H1 (cell line): ENCODE results near the gene NR4A3. TPM values are rescaled to one million over a fixed set of nuclear protein-coding genes. Genes with fewer than 3 reads are reported as not detected.

ENCODE experiments used
- CTCF ChIA-PET: fragments of 300-600 bp; sonication (Branson Sonifier 250); formaldehyde crosslinking; loops from one replicate; lab custom pipeline; 2021; ENCODE audit not compliant: partially characterized antibody; lab: Charles Lee
- POLR2A ChIA-PET: fragments of 300-600 bp; sonication (Branson Sonifier 250); formaldehyde crosslinking; loops from one replicate; lab custom pipeline; 2021; ENCODE audit warnings: inconsistent platforms; ENCODE audit not compliant: partially characterized antibody; lab: Charles Lee
- DNase-seq, 2 experiments: peaks; one replicate each; pipeline versions ENCODE4 v3.0.0 to v3.0.0-alpha.2; 2010 to 2022; ENCODE audit warnings: low spot score in 2 of 2, low read depth in 1 of 2, mixed read lengths in 1 of 2
- FAIRE-seq: peaks from 2 replicates; lab custom pipeline; 2011; peaks lifted over from hg19 to GRCh38; lab: Jason Lieb, UNC
- H2AFZ ChIP-seq: 2 replicates; pipeline ENCODE4 v1.8.1; 2012; ENCODE audit warnings: low read length, inconsistent platforms
- H2AK5ac ChIP-seq: 2 replicates; pipeline ENCODE4 v1.6.1; 2013; ENCODE audit warnings: low read depth, low read length
- H2BK120ac ChIP-seq: replicated peaks from 2 replicates; pipeline ENCODE3; 2013; ENCODE audit warnings: low read depth, low read length, inconsistent platforms
- H2BK12ac ChIP-seq: 2 replicates; pipeline ENCODE4 v1.6.1; 2013; ENCODE audit warnings: low read depth, low read length
- H2BK15ac ChIP-seq: 2 replicates; pipeline ENCODE4 v1.6.1; 2013; ENCODE audit warnings: low read length
- H2BK20ac ChIP-seq: 2 replicates; pipeline ENCODE4 v1.6.1; 2013; ENCODE audit warnings: low read length
- H2BK5ac ChIP-seq: 2 replicates; pipeline ENCODE4 v1.6.1; 2013; ENCODE audit warnings: low read depth, low read length
- H3K14ac ChIP-seq: 2 replicates; pipeline ENCODE4 v1.6.1; 2013; ENCODE audit warnings: inconsistent platforms; ENCODE audit not compliant: insufficient read length
- H3K18ac ChIP-seq: 2 replicates; pipeline ENCODE4 v1.6.1; 2013; ENCODE audit warnings: low read length; ENCODE audit errors: extremely low read depth
- H3K23ac ChIP-seq: 2 replicates; pipeline ENCODE4 v1.6.1; 2013; ENCODE audit warnings: inconsistent platforms; ENCODE audit not compliant: insufficient read length
- H3K23me2 ChIP-seq: 2 replicates; pipeline ENCODE4 v1.6.1; 2013; ENCODE audit warnings: low read depth, low read length
- H3K27ac ChIP-seq: 2 replicates; pipeline ENCODE4 v1.6.1; 2011; ENCODE audit warnings: low read depth, low read length, inconsistent platforms
- H3K27me3 ChIP-seq, 4 experiments: replicated peaks in 1 of 4; 1 replicate in 1 of 4; 2 replicates in 3 of 4; pipeline versions ENCODE4 v1.6.1 to v1.8.1; 2011 to 2013; ENCODE audit warnings: low read length in 3 of 4, mild to moderate bottlenecking in 3 of 4, inconsistent platforms in 2 of 4, mixed read lengths in 2 of 4, moderate library complexity in 1 of 4; ENCODE audit not compliant: control insufficient read depth in 3 of 4, insufficient read depth in 3 of 4; ENCODE audit errors: extremely low read depth in 1 of 4
- H3K36me3 ChIP-seq, 4 experiments: 2 replicates each; pipeline versions ENCODE4 v1.6.1 to v1.8.1; 2011 to 2013; ENCODE audit warnings: mild to moderate bottlenecking in 4 of 4, low read length in 3 of 4, moderate library complexity in 2 of 4, control low read depth in 1 of 4, inconsistent platforms in 1 of 4; ENCODE audit not compliant: insufficient read depth in 4 of 4, control insufficient read depth in 2 of 4
- H3K4ac ChIP-seq: replicated peaks from 2 replicates; pipeline ENCODE3; 2013; ENCODE audit warnings: low read length, low read depth, mixed read lengths, inconsistent platforms; ENCODE audit not compliant: insufficient read length
- H3K4me1 ChIP-seq, 4 experiments: replicated peaks in 1 of 4; 1 replicate in 1 of 4; 2 replicates in 3 of 4; pipeline versions ENCODE4 v1.6.1 to v1.8.1; 2011 to 2013; ENCODE audit warnings: low read length in 3 of 4, inconsistent platforms in 2 of 4, mixed read lengths in 1 of 4; ENCODE audit not compliant: insufficient read depth in 4 of 4, control insufficient read depth in 3 of 4
- H3K4me2 ChIP-seq, 2 experiments: 2 replicates each; pipeline versions ENCODE4 v1.6.1 to v1.8.1; 2011 to 2013; ENCODE audit warnings: low read depth in 2 of 2, low read length in 2 of 2, control low read depth in 1 of 2, inconsistent platforms in 1 of 2, mild to moderate bottlenecking in 1 of 2; ENCODE audit not compliant: insufficient read depth in 1 of 2
- H3K4me3 ChIP-seq, 4 experiments: fragments of 200-600, 300-600 bp in 1 of 4; sonication (generic), shearing (Covaris generic), sonication (Bioruptor Twin) in 1 of 4; 2 replicates each; pipeline versions ENCODE4 v1.5.1 to v1.8.1; 2011 to 2016; ENCODE audit warnings: low read length in 4 of 4, low read depth in 3 of 4, control low read depth in 2 of 4, inconsistent platforms in 2 of 4, mild to moderate bottlenecking in 2 of 4, mixed read lengths in 1 of 4, moderate library complexity in 1 of 4; ENCODE audit not compliant: insufficient read depth in 2 of 4; ENCODE audit errors: extremely low read depth in 1 of 4
- H3K56ac ChIP-seq: replicated peaks from 2 replicates; pipeline ENCODE3; 2013; ENCODE audit warnings: low read depth, mild to moderate bottlenecking, mixed read lengths, low read length, inconsistent platforms; ENCODE audit not compliant: insufficient read length
- H3K79me1 ChIP-seq: 2 replicates; pipeline ENCODE4 v1.6.1; 2013; ENCODE audit warnings: low read depth, low read length, control low read depth
- H3K79me2 ChIP-seq, 2 experiments: 2 replicates each; pipeline versions ENCODE4 v1.6.1 to v1.8.1; 2012 to 2013; ENCODE audit warnings: low read length in 2 of 2, mild to moderate bottlenecking in 2 of 2, inconsistent platforms in 1 of 2; ENCODE audit not compliant: insufficient read depth in 2 of 2, control insufficient read depth in 1 of 2
- H3K9ac ChIP-seq, 4 experiments: replicated peaks in 1 of 4; 1 replicate in 1 of 4; 2 replicates in 3 of 4; pipeline versions ENCODE4 v1.6.1 to v1.8.1; 2011 to 2013; ENCODE audit warnings: low read depth in 3 of 4, low read length in 3 of 4, control low read depth in 2 of 4, mild to moderate bottlenecking in 2 of 4, moderate library complexity in 2 of 4, inconsistent platforms in 1 of 4; ENCODE audit errors: extremely low read depth in 1 of 4
- H3K9me3 ChIP-seq, 2 experiments: 2 replicates each; pipeline versions ENCODE4 v1.6.1 to v1.8.1; 2012 to 2013; ENCODE audit warnings: mild to moderate bottlenecking in 2 of 2, moderate library complexity in 2 of 2, control low read depth in 1 of 2, inconsistent platforms in 1 of 2, low read depth in 1 of 2, low read length in 1 of 2, mixed read lengths in 1 of 2; ENCODE audit not compliant: insufficient read depth in 2 of 2
- H4K20me1 ChIP-seq, 2 experiments: replicated peaks in 1 of 2; 2 replicates each; pipeline versions ENCODE3 to v1.8.1; 2011 to 2013; ENCODE audit warnings: inconsistent platforms in 2 of 2, low read length in 2 of 2, mild to moderate bottlenecking in 1 of 2; ENCODE audit not compliant: insufficient read depth in 2 of 2, control insufficient read depth in 1 of 2
- H4K5ac ChIP-seq: 2 replicates; pipeline ENCODE4 v1.6.1; 2013; ENCODE audit warnings: low read length, low read depth, mixed read lengths, inconsistent platforms; ENCODE audit not compliant: insufficient read length
- H4K8ac ChIP-seq: 2 replicates; pipeline ENCODE4 v1.8.0; 2013; ENCODE audit warnings: mild to moderate bottlenecking, moderate library complexity, low read length, inconsistent platforms; ENCODE audit not compliant: insufficient read depth; ENCODE audit errors: extremely low read depth
- H4K91ac ChIP-seq: replicated peaks from 2 replicates; pipeline ENCODE3; 2013; ENCODE audit warnings: low read length, mixed read lengths, inconsistent platforms; ENCODE audit not compliant: insufficient read length
- ASH2L ChIP-seq: fragments of 200-600, 300-600 bp; sonication (generic); IDR thresholded peaks from one replicate; pipeline ENCODE4 v1.7.1; 2017; ENCODE audit warnings: low read length
- CBX5 ChIP-seq: fragments of 300-800, 300-1000 bp; sonication (generic); IDR thresholded peaks from 2 replicates; pipeline ENCODE4 v1.7.1; 2016; ENCODE audit warnings: antibody characterized with exemption, low read length, low read depth
- CBX8 ChIP-seq: fragments of 300-800, 300-1000 bp; sonication (generic); IDR thresholded peaks from 2 replicates; pipeline ENCODE4 v1.7.1; 2016; ENCODE audit warnings: low read depth, low read length, borderline replicate concordance
- CREB1 ChIP-seq: IDR thresholded peaks from 2 replicates; pipeline ENCODE4 v1.6.1; 2012; ENCODE audit warnings: inconsistent platforms
- EGR1 ChIP-seq: IDR thresholded peaks from 2 replicates; pipeline ENCODE4 v1.6.1; 2011; ENCODE audit warnings: low read depth, low read length, borderline replicate concordance
- EZH2 ChIP-seq: fragments of 200-600 bp; sonication (generic); IDR thresholded peaks from 2 replicates; pipeline ENCODE4 v1.7.1; 2012; ENCODE audit warnings: low read depth, mild to moderate bottlenecking, moderate library complexity, low read length, inconsistent platforms; ENCODE audit not compliant: severe bottlenecking
- JUN ChIP-seq: IDR thresholded peaks from 2 replicates; pipeline ENCODE4 v1.6.1; 2011; ENCODE audit warnings: low read depth, mild to moderate bottlenecking, improper control_type of control experiment, low read length
- KDM5A ChIP-seq: fragments of 200-600 bp; IDR thresholded peaks from 2 replicates; pipeline ENCODE4 v1.7.1; 2012; ENCODE audit warnings: mild to moderate bottlenecking, low read length, inconsistent platforms, mixed read lengths
- MAX ChIP-seq: IDR thresholded peaks from 2 replicates; pipeline ENCODE4 v1.6.1; 2012; ENCODE audit warnings: inconsistent platforms
- SP1 ChIP-seq: IDR thresholded peaks from 2 replicates; pipeline ENCODE4 v1.6.1; 2011; ENCODE audit warnings: low read depth, low read length
- TAF1 ChIP-seq: IDR thresholded peaks from 2 replicates; pipeline ENCODE4 v1.6.1; 2011; ENCODE audit warnings: mild to moderate bottlenecking, low read depth, low read length
- TAF7 ChIP-seq: optimal IDR thresholded peaks from 2 replicates; pipeline ENCODE3; 2011; ENCODE audit warnings: low read depth, mild to moderate bottlenecking, inconsistent platforms, low read length, moderate library complexity, borderline replicate concordance
- WGBS, 2 experiments: shearing (Covaris generic) in 1 of 2; methylation state at CpG; one replicate each; pipeline versions ENCODE4 v1.1.6 to v1.1.7; 2013 to 2015; ENCODE audit warnings: low lambda C conversion rate in 2 of 2, mixed read lengths in 2 of 2, inconsistent platforms in 1 of 2, low coverage in 1 of 2, missing lambda C conversion rate in 1 of 2; ENCODE audit not compliant: insufficient replicate concordance in 2 of 2, insufficient coverage in 1 of 2, insufficient read length in 1 of 2; ENCODE audit errors: extremely low coverage in 1 of 2, missing lambda C conversion rate in 1 of 2; 5-methylcytosine and 5-hydroxymethylcytosine counted together
- polyA plus RNA-seq, 7 experiments: library from polyadenylated mRNA; depleted of rRNA in 3 of 7; stranded (reverse) in 5 of 7; unstranded in 2 of 7; fragments of >200 nt in 5 of 7; fragments of 200-250 nt in 2 of 7; gene quantifications; 1 replicate in 5 of 7; 2 replicates in 1 of 7; 4 replicates in 1 of 7; pipeline versions ENCODE4 v1.2.1 to v1.2.3, GENCODE V29; 2011 to 2013; ENCODE audit warnings: missing spikeins in 2 of 7, mixed read lengths in 2 of 7
- total RNA-seq: library from RNA; stranded (reverse); fragmentation: NEBNext Ultra II Directional; extraction: Animal tissue kit (Norgen Biotek cat#: 25700); gene quantifications from 2 replicates; pipeline ENCODE4 v1.2.1, GENCODE V29; 2021
- TF ChIP-seq, protein P1 (sequence below): IDR thresholded peaks from 2 replicates; pipeline ENCODE4 v1.6.1; 2011; ENCODE audit warnings: low read depth, mild to moderate bottlenecking, low read length; ENCODE audit not compliant: insufficient read depth

Gene NR4A3
- total and polyA plus RNA-seq, 2 of the 8 experiments (the other 6 are each of a cell fraction or from before 2014, with no cell fraction given), result 0.05 to 0.30 TPM

DNA sequence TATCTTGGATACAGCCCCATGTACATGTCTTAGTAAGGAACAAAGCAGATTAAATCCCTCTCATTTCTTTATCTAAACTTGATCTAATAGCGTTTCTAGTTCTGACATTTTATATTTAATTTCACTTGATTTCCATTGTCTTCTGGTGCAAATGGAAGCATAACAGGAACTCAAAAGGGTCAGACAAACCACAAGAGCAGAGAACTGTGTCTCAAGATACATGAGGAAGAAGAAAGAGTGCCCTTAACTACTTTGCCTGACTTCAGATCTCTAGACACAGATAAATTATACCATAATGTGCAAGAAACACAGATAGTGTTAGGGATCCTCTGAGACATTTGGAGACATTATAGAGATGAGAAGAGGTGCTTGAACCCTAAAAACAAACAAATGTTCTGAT, 64.1 kb downstream of the NR4A3 start:
- no peaks in the 10 kb centered on the region for H3K9me3 ChIP-seq
- no peaks in the 10 kb centered on the region for H3K23me2 ChIP-seq
- H2AK5ac ChIP-seq, result no peak overlapping the region
- WGBS, 2 experiments, result 87% methylated on average over 1 of the region's 1 CpG; no CpG with 5 or more reads in 1 of the 2 experiments
- no peak overlapping the region for H3K4me3 ChIP-seq
- no peak overlapping the region for H2BK20ac ChIP-seq
- no peaks in the 10 kb centered on the region for H3K27me3 ChIP-seq
- H3K4me2 ChIP-seq, result no peak overlapping the region
- H3K4me1 ChIP-seq, result no peaks in the 10 kb centered on the region
- no peak overlapping the region for H3K27ac ChIP-seq
- H3K23ac ChIP-seq, result no peak overlapping the region
- H4K5ac ChIP-seq, result no peak overlapping the region
- DNase-seq, result no peak
- POLR2A ChIA-PET, result no interaction called here
- CTCF ChIA-PET, result interaction anchor here (1.5 kb wide), 1 partner anchor 10 kb away, joined by 4 read pairs; no protein-coding TSS in a partner anchor
- no peak overlapping the region for H2AFZ ChIP-seq
- no peak overlapping the region for H4K91ac ChIP-seq
- no peak overlapping the region for H3K56ac ChIP-seq
- H3K18ac ChIP-seq, result no peak overlapping the region
- no peak overlapping the region for H2BK15ac ChIP-seq
- no peak overlapping the region for H2BK120ac ChIP-seq
- no peak overlapping the region for H3K4ac ChIP-seq
- H3K14ac ChIP-seq, result no peak overlapping the region
- no peak overlapping the region for H3K9ac ChIP-seq
- no peak for FAIRE-seq
- H4K8ac ChIP-seq, result no peak overlapping the region
- H4K20me1 ChIP-seq, result no peaks in the 10 kb centered on the region
- H3K79me2 ChIP-seq, result no peaks in the 10 kb centered on the region
- H2BK5ac ChIP-seq, result no peak overlapping the region
- TF ChIP-seq CBX8 (no peak), KDM5A (no peak), SP1 (no peak), ASH2L (no peak), CREB1 (no peak), JUN (no peak), MAX (no peak), EGR1 (no peak), TAF7 (no peak), EZH2 (no peak), TAF1 (no peak), CBX5 (no peak)
- TF ChIP-seq, protein P1, sequence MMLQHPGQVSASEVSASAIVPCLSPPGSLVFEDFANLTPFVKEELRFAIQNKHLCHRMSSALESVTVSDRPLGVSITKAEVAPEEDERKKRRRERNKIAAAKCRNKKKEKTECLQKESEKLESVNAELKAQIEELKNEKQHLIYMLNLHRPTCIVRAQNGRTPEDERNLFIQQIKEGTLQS, result no peak
- H2BK12ac ChIP-seq, result no peak overlapping the region
- H3K36me3 ChIP-seq, result no peaks in the 10 kb centered on the region
- H3K79me1 ChIP-seq, result no peaks in the 10 kb centered on the region
